DMS53 treated with DMSO at 0.1 percent for 48 hours (cell line): Measurements from ENCODE around the gene SDK1.

Experiments used
- DNase-seq: peaks from one replicate; lab custom pipeline; 2025; ENCODE audit not compliant: unreplicated experiment; lab: John Stamatoyannopoulos, UW

The SDK1 gene

GRCh38 chr7:4028221-4028620, 727.2 kb downstream of the SDK1 start:
- no peak for DNase-seq

DNA sequence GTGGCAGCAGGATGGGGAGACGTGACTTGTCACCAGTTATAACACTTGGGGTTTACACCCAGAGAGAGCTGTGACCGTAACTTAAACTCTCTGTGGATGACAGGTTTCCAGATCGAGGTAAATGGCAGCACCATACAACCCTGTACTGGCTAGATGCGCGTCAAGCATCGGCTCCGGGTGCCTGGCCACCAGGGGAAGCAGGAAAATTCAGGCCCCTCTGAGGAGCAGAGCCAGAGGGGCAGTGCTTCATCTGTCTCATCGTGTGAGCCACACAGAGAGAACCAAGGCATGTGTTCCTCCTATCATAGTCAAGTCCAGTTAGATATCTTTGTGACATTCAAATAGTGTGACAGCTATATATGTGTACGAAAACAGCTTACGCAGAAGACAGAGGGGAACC, 728.9 kb downstream of the SDK1 start:
- DNase-seq = no peak

- no peak for DNase-seq
Observed at GRCh38 chr7:4030346-4030950, 729.4 kb downstream of the SDK1 start.

- no peak for DNase-seq
Observed at GRCh38 chr7:4033996-4034395, 732.9 kb downstream of the SDK1 start.

GRCh38 chr7:4037308-4037707, 736.3 kb downstream of the SDK1 start:
- no peak for DNase-seq

DNA sequence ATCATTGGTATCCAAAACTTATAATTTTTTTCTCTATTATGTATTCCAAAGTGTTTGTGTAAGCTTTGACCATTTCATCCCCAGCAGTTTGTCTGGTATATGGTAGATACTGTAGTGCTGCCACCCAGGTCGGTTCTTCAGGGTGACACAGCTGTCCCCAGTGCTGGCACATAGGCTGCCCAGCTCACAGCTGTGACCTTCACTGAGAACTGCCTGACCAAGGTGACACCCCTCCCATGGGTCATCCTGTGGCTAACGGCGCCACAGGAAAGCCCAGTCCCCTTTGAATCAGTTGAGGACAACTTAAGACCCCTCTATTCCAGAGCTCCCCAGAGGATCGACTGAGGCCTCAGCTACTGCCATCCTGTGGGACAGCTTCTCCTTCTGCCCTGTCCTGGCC, 736.8 kb downstream of the SDK1 start:
- DNase-seq = no peak

- DNase-seq = no peak
Observed at GRCh38 chr7:4040109-4040928, 739.3 kb downstream of the SDK1 start.

GRCh38 chr7:4042402-4043045, 741.5 kb downstream of the SDK1 start:
- no peak for DNase-seq

DNA sequence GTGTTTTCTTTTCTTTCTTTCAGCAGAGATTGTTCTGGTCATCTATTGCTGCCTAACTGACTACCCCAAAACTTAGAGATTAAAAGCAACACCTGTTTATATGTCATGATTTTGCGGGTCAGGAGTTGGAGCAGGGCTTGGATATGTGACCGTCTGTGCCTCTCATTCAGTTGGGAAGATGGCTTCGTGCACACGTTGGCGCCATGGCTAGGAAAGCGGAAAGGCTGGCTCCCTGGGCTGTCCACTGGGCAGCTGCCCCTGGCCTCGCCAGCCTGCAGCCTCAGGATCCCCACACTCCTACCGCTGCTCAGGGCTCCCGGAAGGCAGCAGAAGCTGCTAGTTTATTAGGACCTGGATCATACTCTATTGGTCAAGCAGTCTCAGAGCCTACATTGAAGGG, 742.9 kb downstream of the SDK1 start:
- DNase-seq = no peak

DNA sequence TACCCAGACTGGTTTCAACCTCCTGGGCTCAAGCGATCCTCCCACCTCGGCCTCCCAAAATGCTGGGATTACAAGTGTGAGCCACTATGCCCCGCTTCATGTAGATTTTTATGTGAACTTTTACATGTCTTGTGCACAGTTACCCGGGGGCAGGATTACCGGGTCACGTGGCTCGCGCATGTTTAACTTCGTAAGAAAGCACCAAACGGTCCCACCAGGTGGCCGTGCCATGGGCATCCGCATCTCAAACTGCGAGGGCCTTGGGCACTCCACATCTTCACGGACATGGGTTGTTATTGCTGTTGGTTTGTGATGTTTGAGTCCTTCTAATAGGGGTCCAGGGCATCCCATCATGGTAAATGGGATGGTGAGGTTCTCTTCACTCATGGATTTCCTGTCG, 744.4 kb downstream of the SDK1 start:
- DNase-seq = no peak

DNA sequence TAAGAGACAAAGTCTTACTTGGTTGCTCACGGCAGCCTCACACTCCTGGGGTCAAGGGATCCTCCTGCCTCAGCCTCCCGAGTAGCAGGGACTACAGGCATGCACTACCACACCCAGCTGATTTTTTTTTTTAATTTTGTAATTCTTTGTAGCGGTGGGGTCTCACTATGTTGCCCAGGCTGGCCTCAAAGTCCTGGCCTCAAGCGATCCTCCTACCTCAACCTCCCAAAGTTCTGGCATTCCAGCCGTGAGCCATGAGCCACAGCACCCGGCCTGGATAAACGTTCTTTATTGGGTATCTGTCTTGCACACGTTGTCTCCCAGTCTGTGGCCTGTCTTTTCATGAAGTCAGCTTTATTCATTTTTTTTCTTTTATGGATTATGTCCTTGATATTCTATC, 744.9 kb downstream of the SDK1 start:
- no peak for DNase-seq

GRCh38 chr7:4048336-4048735, 747.3 kb downstream of the SDK1 start:
- no peak for DNase-seq

GRCh38 chr7:4049202-4049601, 748.1 kb downstream of the SDK1 start:
- no peak for DNase-seq

DNA sequence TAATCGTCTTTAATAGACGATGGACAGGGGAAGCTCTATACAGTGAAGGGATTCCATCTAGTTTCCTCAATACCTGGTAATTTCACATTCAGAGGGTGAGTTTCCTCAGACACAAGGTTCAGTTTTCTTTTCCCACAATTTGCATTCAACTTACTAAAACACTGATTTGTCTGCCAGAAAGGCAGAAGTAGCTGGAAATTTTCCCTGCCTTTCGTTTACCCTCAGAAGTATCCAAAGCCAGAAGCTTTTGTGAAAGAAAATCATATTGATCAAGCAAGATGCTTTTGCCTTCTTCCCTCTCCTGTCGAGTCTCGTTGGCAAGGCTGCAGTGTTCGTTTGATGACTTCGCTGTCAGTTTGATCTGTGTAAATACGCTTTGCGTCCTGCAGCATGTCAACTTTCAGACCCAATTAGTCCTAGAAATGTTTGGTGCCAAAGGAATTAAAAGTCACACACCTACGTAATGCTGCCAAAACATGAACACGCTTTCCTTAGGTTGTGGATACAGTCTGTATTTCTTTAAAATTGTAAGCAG, 749.1 kb downstream of the SDK1 start:
- no peak for DNase-seq

GRCh38 chr7:4051696-4052095, 750.6 kb downstream of the SDK1 start:
- no peak for DNase-seq

DNA sequence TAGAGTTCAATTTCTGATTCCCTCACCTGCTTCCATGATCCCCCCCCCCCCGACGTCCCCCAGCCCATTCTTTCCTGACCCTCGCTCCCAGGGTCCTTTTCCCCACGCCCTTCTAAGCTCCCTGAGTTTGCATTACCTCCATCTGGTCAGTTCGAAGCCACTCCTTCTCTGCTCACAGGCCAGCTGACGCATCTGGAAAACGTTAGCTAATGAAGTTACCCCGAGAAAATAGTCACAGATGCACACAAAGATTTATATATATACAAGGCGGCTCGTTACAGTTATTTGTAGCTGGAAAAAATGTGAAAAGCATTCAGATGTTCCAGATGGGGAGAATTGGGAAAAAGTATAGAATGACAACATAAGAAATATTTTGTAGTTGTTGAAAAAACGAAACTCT, 751.1 kb downstream of the SDK1 start:
- DNase-seq = no peak

GRCh38 chr7:4054158-4054557, 753.1 kb downstream of the SDK1 start:
- DNase-seq = no peak

- no peak for DNase-seq
Observed at GRCh38 chr7:4056552-4057288, 755.7 kb downstream of the SDK1 start.

- DNase-seq = no peak
Observed at GRCh38 chr7:4057289-4057616, 756.2 kb downstream of the SDK1 start.

- DNase-seq = no peak
Observed at GRCh38 chr7:4058158-4058557, 757.1 kb downstream of the SDK1 start.

GRCh38 chr7:4065190-4065589, 764.1 kb downstream of the SDK1 start:
- no peak for DNase-seq

DNA sequence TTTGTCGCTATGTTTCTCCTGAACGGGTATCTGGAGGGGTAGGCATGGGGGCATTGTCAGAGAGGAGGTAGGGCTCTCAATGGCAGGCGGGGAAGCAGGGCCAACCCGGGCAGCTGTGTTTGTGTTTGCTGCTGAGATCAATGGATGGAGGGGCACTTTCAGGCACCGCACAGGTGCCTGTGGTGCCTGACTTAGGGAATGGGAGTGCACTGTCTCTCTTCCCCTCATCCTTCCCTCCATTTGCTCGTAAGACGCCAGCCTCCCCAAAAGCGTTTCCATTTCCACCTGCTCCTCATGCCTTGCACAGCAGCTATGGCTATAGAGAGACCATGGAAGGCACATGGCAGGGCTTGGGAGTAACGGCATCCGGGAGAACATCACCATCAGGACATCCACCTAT, 765.2 kb downstream of the SDK1 start:
- no peak for DNase-seq
